ENCODE measurements around the gene EFNA4.

EFNA4 gene

DNA sequence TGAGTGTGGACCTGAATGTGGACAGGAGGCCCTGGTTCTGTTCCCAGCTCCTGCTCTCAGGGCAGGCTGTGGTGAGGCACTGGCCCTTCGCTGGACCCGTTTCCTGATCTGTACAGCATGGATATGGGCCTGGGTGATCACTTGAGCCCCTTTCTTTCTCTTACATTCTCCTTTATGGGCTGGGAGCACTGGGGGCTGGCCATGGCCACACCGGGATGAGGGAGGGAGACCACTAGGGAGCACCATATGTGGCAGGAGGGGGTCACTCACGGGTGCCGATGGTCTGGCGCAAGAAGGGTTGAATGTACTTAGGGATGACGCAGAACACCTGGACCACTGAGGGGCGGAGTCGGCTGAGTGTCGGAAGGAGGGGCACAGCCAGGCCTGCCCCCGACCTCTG is 32.6 kb upstream of the EFNA4 start:
- in situ Hi-C loops (cut with HindIII; ENCODE audit: low sequenced_read_pairs), result no loop called here

DNA sequence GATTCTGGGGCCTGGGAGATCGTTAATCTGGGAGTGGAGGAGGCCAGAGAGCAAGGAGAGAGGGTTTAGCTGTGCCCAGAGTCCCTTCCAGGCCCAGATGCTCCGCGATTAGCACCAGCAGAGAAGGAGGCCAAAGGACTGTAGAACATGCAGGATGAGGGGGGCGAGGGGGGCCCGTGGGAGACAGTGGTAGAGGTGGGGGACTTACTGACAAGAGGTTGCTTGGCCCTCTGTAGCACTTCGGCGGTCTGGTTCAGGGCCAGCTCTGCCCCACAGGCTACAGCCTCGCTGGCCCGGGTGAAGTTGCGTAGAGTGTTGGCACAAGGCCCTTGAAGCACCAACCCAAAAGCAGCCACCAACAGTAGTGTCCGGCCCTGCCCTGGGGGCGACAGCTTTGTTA is 30.7 kb upstream of the EFNA4 start:
- in situ Hi-C loops (cut with HindIII; ENCODE audit: low sequenced_read_pairs), result no loop called here

DNA sequence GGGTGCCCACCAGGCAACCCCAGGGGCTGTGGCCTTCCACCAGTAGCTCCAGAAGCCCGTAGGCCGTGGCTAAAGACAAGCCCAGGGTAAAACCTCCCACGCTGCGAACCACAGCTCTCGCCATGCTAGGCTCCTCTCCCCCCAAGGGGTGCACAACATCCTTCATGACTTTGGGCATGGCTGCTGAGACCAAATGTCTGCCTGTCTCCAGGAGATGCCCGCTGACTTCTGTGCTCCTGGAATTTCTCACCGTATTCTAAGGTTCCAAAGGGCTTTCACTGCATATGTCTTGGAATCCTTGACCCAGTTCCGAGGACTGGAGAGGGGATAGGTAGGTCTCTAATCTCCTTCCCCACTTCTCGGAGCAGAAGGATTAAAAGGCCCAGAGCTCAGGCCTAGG is 30.0 kb upstream of the EFNA4 start, which contains the start of the genes DCST1 and DCST2:
TSS of gene DCST1 (plus strand) at position 301 of the 400 bp plus-strand sequence. CDS start 213 bp downstream, outside the sequence.
TSS of gene DCST2 (minus strand) at position 258 of the 400 bp plus-strand sequence. CDS start at position 178, 80 bp downstream.
- in situ Hi-C loops (cut with HindIII; ENCODE audit: low sequenced_read_pairs), result no loop called here

DNA sequence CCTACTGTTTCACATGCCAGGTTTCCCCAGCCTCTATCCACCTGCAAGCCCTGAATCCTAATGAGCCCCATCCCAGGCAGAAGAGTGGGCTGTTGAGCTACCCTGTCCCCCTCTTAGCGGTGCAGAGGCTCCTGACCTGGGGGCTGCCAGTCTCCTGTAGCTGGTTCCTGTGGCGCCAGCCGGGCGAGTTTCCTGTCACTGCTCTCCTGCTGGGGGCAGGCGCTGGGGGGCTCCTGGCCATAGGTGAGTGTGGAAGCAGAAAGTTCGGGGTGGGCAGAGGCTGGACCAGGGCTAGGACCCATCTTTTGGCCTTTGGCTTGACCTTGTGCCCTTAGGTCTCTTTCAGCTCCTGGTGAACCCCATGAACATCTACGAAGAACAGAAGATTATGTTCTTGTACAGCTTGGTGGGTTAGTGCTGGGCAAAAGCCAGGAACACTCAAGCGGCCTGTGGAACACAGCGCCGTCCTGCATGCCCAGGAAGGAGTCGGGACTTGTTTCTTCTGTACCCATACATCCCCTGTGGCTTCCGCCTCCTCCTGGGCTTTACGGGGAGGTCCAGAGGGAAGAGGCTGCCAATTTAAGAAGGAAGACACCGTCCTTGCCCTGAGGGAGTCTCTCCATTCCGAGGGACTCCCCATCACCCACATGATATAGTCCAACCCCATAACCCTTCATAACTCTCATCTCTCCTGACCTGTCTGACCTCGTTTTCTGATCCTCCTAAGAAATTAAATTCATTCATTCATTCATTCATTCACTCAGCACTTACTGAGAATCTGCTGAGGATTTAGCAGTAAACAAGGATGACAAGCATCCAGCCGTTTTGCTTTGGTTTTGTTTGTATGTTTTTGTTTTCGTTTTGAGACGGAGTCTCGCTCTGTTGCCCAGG is 29.0 kb upstream of the EFNA4 start:
- in situ Hi-C loops (cut with HindIII; ENCODE audit: low sequenced_read_pairs), result no loop called here

DNA sequence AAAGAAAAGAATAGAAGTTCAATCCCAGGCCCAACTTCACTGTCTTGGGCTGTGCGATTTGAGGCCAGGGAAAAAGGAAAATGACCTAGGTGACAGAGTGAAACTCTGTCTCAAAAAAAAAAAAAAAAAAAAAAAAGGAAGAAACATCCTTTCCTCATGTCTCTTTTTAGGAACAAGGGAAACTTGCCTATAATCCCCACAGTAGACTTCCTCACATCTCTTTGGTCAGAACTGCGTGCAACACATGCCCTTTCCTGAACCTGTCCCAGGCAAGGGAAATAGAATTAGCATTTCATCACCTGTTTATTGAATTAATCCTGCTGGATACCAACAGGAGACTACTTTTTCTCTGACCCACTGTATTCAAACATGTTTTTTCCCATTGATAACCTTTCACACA is 27.6 kb upstream of the EFNA4 start:
- in situ Hi-C loops (cut with HindIII; ENCODE audit: low sequenced_read_pairs), result no loop called here

DNA sequence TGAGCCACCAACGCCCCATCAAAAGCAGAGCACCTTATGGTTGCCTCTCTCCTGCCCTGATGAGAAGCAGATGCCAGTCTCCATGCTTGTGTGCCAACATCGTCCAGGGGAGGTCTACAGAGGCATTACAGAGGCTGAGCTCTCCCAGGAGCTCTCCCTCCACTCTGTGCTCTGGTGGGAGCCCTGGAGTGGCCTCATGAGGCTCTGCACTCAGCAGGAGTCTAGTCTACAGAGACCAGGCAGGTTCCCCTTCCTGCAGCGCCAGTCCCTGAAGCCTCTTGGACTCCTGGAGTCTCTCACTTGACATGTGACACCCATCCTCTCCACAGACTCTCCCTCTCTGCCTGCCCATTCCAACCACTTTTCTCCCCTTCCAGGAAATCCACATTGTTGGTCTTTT is 26.5 kb upstream of the EFNA4 start:
- in situ Hi-C loops (cut with HindIII; ENCODE audit: low sequenced_read_pairs), result no loop called here

DNA sequence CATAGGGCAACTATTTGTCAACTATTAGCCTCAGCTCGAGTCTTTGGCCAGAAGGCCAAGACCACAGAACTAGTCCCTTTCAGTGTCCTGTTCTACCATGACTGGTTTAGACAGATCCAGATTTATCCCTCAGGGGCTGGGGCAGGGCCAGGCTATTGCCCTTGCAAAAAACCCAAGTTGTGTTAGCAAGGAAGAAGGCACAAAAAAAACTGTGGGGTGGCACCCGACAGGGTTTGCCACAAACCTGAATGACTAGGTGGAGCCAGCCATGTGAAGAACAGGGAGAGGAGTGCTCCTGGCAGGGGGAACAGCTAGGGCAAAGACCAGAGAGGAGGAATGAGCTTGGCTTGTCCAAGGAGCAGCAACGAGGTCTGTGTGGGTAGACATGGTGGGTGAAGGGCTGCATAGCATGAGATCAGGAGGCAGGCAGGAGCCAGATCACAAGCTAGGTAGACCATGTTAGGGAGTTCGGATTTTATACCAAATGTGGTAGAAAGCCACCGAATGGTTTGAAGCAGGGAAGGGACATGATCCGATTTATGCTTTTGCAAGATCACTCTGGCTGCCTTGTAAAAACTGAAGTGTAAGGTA is 25.6 kb upstream of the EFNA4 start:
- in situ Hi-C loops (cut with HindIII; ENCODE audit: low sequenced_read_pairs), result no loop called here

- in situ Hi-C loops (cut with HindIII; ENCODE audit: low sequenced_read_pairs), result no loop called here
Measured at GRCh38 chr1:155038602-155039307, 24.8 kb upstream of the EFNA4 start.

GRCh38 chr1:155039308-155039669 is 24.3 kb upstream of the EFNA4 start:
- in situ Hi-C loops (cut with HindIII; ENCODE audit: low sequenced_read_pairs), result no loop called here

- in situ Hi-C loops (cut with HindIII; ENCODE audit: low sequenced_read_pairs), result no loop called here
Measured at GRCh38 chr1:155040358-155041093, 23.0 kb upstream of the EFNA4 start.

DNA sequence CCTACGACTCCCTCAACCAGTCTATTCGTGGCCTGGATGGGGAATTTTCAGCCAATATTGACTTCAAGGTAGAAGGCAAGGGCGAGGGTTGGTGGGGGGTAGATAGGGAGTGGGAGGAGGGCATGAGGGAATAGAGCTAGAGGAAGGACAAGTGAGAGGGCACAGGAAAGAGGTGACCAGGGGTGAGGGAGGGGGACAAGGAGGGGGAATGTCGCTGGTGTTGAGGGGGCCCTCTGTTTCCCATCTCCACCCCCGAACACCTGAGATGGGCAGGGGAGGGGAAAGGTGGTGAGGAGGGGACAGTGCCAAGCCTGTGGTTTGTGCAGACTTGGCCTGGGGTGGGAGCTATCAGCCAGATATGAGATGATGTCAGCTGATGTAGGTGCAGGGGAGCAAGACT is 20.8 kb upstream of the EFNA4 start:
- in situ Hi-C loops (cut with HindIII; ENCODE audit: low sequenced_read_pairs), result no loop called here

GRCh38 chr1:155043301-155043702 is 20.2 kb upstream of the EFNA4 start:
- in situ Hi-C loops (cut with HindIII; ENCODE audit: low sequenced_read_pairs), result no loop called here

DNA sequence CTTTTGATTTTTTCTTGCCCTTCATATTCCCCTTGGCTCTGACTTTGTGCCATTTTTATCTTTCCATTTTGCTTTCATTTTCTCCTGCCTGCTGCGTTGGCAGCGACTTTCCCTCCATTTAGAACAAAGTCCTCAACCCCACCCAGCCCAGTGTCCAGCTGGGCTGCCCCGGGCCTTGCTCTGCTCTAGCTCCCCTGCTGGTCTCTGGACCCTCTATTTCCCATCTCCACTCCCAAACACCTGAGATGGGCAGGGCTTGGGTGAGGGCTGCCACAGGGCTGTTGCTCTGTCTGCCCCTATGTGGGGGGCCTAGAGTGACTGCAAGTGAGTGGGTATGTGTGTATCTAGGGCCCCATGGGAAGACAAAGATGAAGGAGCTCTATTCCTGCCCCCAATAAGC is 19.7 kb upstream of the EFNA4 start:
- in situ Hi-C loops (cut with HindIII; ENCODE audit: low sequenced_read_pairs), result no loop called here

- in situ Hi-C loops (cut with HindIII; ENCODE audit: low sequenced_read_pairs), result no loop called here
Measured at GRCh38 chr1:155044365-155044764, 19.2 kb upstream of the EFNA4 start.

- in situ Hi-C loops (cut with HindIII; ENCODE audit: low sequenced_read_pairs), result no loop called here
Measured at GRCh38 chr1:155044812-155045657, 18.5 kb upstream of the EFNA4 start.

DNA sequence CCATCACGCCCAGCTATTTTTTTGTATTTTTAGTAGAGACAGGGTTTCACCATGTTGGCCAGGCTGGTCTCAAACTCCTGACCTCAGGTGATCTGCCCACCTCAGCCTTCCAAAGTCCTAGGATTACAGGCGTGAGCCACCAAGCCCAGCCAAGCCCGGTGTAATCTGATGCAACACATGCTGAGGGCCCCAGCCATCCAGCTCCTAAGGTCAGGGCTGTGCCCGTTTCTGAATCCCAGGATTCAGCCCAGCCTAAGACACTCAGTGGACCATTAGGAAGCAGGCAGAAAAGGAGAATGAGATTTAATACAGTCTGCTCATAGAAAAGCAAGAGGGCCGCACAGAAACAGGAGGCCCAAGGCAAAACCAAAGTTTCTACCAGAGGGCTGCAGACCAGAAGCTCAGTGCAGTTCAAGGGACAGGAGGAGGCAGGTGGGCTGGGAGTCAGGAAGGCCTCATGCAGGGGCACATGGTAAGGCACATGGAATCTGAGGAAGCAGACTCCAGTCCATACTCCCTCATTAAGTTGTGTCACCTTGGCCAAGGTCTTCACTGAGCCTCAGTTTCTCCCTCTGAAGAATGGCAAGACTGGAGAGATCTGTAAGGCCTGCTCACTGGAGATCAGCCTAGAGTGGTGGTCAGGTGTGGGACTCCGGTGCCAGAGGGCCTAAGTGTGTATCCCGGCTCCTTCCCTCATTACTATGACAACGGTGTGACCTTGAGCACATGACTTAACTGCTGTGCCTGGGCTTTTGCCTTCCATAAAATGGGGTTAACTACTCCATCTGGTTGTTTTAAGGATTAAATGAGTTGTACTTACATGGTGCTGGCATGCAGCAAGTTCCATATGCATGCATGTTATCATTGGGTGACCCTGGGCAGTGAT is 14.8 kb upstream of the EFNA4 start:
- in situ Hi-C loops (cut with HindIII; ENCODE audit: low sequenced_read_pairs), result no loop called here

GRCh38 chr1:155049651-155050559 is 13.6 kb upstream of the EFNA4 start:
- in situ Hi-C loops (cut with HindIII; ENCODE audit: low sequenced_read_pairs), result no loop called here

All from endothelial cell of hepatic sinusoid (primary cell).